Fibroblast of peridontal ligament (primary cell): ENCODE results near the gene ATP1A2.
"Not testable (repeated sequence)": the region's sequence is repeated elsewhere in the genome, so short reads cannot be mapped to it uniquely, and the experiment has no call there.

Experiments used
- DNase-seq: peaks from one replicate; pipeline ENCODE4 v3.0.0-alpha.2; 2010; ENCODE audit errors: extremely low read depth

ATP1A2 gene

DNA sequence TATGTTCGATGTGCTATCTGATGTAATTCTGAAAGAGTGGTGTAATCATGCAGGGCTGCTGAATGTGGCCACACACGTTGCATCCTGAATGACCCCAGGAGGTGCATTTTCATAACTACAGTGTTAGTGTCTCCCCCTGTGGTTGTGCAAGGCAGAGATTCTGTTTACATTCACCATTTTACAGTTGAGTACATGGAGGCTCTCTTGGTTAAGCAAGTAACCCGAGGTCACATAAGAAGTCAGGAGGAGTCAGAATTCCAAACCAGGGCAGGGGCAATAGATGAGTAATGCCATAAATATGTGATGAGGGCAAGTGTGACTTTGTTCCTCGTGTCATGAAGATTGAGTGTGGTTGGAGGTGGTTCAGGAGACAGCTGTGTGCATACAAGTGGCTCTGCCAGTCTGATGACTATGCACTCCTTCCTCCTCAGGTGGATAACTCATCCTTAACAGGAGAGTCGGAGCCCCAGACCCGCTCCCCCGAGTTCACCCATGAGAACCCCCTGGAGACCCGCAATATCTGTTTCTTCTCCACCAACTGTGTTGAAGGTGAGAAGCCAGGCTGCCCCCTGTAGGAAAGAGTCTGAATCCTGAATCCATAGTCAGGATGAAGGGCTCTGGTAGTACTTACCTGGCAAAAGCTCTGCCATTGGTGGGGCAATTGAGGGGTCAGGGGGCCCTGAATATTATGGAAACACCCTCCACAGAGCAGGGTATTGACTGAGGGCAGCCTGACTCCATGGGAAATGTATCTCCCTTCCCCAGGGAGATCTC lies 9.3 kb downstream of the ATP1A2 start:
- peak; percentile 79 for DNase-seq

DNA sequence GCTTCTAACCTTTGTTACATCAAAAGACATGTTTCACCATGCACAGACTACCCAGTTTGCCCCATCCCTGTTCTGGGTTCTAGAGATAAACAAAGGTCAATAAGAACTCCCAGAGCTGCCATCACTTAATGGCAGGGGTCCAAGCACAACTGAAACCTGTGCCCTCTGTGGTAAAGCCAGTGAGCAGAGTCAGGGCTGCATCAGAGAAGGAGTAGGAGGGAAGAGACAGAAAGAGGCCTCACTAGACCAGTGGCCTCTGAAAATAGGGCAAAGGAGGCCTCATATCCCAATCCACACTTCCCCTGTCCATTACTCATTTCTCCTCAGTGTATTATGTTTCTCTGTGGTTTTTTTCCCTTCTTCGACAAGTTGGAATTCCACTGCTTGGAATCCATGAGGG lies 10.2 kb downstream of the ATP1A2 start:
- peak; percentile 48 for DNase-seq

DNA sequence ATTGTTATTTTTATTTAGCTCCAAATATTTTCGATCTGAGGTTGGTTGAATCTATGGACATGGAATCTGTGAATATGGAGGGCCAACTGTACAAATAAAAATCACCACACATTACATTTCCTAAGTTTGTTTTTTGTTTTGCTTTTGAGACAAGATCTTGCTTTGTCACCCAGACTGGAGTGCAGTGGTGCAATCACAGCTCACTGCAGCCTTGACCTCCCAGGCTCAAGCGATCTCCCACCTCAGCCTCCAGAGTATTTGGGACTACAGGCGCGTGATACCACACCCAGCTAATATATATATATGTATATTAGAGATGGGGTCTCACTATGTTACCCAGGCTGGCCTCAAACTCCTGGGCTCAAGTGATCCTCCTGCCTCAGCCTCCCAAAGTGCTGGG lies 10.8 kb downstream of the ATP1A2 start:
- DNase-seq, result not testable (repeated sequence)

DNA sequence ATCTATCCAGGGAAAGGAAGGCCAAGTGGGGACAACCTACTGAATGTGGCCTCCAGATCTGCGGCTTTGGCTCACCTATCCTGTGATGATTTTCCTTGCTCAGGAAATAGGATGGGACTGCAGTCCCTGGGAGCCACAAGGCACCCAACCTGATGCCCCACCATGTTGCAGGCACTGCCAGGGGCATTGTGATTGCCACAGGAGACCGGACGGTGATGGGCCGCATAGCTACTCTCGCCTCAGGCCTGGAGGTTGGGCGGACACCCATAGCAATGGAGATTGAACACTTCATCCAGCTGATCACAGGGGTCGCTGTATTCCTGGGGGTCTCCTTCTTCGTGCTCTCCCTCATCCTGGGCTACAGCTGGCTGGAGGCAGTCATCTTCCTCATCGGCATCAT lies 11.8 kb downstream of the ATP1A2 start:
- no peak for DNase-seq

DNA sequence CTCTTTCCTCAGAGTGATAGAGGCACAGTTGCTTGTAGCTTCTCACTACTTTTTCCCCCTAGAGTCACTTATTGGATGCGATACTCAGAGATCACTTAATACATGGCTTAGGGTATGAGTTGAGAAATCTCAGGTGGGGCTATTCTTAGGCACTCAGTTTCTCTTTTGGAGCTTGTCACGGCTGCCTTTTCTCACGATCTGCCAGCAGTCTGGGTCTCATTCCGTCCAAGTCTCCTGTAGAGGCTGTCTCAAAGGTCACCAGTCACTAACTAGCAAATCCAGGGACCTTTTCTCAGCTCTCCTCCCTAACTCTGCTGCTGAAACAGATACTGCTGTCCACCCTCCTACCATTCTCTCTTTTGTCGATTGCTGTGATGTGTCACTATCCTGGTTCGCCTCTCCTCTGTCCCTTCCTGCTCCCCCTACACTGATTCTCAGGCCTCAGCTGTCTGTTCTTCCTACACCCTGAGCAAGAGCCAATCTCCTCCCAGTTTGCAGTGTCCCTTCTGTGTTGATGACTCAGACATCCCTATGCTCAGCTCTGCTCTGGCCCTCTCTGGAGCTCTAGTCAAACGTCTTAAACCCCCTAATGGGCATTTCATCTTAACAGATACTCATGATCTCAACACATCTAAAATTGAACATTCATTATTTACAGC lies 12.4 kb downstream of the ATP1A2 start:
- peak; percentile 39 for DNase-seq

DNA sequence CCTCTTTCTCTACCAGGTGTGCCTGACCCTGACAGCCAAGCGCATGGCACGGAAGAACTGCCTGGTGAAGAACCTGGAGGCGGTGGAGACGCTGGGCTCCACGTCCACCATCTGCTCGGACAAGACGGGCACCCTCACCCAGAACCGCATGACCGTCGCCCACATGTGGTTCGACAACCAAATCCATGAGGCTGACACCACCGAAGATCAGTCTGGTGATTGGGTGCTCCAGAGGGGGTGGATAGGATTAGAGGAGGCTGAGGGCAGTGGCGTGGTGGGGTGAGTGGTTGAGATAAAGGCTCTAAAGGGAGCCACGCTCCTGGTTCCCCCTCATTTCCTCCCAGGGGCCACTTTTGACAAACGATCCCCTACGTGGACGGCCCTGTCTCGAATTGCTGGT lies 13.1 kb downstream of the ATP1A2 start:
- no peak for DNase-seq

DNA sequence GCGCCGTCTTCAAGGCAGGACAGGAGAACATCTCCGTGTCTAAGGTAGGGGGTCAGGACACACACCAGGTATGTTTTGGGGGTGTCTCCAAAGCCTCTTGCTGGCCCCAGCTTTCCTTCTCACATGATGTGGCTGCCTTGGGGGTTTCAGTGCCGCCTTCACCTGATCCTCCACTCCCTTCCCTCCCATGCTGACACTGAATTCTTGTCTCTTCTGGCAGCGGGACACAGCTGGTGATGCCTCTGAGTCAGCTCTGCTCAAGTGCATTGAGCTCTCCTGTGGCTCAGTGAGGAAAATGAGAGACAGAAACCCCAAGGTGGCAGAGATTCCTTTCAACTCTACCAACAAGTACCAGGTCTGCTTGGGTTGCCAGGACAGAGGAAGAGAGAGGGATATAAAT lies 13.5 kb downstream of the ATP1A2 start:
- DNase-seq, result no peak

DNA sequence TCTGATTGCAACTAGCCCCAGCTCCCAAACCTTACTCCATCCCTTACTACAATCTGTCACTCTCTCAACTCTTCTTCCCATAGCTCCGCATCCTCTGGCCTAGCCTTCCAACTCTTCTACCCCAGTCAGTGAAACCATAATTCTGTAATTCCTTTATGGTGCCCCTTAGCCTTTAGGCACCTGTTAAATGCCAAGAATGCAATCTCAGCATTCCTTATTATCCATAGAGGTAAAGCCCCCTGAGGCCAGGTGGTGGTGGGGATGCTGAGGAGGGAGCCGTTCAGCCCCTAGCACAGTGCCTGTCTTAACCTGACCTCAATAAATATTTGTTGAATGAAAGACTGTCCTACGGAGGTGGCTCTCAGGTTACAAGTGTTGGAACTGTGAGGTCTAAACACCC lies 14.0 kb downstream of the ATP1A2 start:
- DNase-seq, result no peak

DNA sequence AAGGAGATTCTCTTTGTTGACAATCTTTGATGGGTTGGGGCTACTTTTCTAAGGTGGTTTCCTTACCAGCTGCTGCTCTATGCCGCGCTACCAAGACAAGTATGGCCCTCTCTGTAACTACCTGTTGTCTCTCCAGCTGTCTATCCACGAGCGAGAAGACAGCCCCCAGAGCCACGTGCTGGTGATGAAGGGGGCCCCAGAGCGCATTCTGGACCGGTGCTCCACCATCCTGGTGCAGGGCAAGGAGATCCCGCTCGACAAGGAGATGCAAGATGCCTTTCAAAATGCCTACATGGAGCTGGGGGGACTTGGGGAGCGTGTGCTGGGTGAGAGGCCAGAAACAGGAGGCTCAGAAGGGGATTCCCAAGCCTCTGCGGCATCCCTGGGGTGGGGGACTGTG lies 14.4 kb downstream of the ATP1A2 start:
- DNase-seq, result no peak

DNA sequence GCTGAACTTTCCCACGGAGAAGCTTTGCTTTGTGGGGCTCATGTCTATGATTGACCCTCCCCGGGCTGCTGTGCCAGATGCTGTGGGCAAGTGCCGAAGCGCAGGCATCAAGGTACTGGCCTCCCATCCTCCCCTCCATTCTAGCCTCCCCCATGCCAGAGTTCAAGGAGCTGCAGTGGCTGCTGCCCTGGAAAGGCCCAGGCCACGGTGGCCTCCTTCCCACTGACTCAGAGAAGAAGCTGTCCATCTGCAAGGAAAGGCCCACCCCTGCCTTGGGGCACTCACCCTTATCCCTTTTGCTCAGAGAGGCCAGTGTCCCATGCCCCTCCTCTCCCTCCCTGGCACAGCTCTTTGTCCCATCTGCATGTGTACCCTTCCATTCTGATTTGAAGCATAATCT lies 14.9 kb downstream of the ATP1A2 start:
- DNase-seq, result no peak

DNA sequence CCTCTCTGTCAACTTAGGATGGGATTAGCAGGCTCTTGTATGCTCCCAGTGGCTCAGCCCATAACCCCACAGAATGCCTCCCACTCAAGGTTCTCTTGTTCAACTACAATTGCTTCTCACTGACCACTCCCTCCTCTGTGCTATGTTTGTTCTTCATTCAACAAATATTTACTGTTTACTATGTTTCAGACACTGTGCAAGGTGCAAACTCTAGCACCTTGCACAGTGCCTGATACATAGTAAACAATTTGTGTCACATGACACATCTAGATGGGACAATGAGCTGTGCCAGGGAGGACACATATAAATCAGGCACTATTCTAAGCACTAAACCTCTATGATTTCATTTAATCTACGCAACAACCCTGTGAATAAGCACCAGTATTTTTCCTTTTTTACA lies 15.4 kb downstream of the ATP1A2 start:
- no peak for DNase-seq

DNA sequence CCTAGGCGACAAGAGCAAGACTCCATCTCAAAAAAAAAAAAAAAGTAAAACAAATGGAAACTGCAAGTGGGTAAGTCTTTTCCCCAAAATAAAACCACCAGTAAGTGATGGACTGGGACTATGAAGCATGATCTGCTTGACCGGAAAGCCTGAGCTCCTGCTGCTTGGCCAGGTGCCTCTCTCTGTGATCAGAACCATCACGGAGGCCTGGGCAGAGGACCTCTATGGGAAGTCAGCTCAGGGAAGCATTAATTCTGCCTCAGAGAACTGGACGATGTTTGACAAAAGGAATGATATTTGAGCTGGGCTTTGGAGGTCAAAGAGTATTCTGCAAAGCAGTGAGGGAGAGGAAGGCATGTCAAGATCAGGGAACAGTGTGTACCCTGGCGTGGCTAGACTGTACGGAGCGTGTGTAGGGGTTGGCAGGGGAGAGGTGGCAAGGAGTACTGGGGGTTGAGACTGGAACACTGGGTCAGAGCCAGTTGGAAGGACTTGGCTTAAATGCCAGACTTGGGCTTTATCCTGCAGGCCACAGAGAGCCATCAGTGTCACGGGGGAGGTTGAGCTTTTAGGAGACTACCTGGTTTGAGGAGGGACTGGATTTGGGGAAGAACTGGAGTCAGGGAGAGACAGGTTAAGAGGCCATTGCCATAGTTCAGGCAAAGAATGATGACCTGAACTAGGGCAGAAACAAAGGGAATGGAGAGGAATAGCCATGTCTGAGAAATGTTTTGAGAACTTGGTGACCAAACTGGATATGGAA lies 16.4 kb downstream of the ATP1A2 start:
- no peak for DNase-seq

DNA sequence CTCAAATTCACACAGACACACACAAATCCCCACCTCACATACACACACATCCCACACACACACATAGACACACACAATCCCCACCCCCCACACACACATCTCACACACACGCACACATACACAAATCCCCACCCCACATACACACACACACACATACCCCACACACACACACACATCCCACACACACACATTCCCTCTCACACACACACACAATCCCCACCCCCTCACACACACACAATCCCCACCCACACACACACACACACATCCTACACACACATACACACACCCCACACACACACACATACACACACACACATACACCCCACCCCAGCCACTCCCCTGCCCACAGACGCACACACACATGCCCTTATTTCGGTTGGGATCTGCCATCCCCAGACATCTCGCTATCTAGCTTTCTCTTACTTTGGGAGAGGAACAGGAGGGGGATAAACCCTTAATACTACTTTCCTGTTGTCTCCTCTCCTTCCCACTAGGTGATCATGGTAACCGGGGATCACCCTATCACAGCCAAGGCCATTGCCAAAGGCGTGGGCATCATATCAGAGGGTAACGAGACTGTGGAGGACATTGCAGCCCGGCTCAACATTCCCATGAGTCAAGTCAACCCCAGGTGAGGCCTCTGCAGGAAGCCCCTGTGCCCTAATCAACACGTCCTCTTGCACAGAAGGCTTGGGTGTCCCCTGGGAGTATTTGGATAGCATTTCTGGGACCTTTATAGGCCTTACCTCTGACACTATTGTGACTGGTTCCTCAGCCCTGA lies 18.6 kb downstream of the ATP1A2 start:
- no peak for DNase-seq

DNA sequence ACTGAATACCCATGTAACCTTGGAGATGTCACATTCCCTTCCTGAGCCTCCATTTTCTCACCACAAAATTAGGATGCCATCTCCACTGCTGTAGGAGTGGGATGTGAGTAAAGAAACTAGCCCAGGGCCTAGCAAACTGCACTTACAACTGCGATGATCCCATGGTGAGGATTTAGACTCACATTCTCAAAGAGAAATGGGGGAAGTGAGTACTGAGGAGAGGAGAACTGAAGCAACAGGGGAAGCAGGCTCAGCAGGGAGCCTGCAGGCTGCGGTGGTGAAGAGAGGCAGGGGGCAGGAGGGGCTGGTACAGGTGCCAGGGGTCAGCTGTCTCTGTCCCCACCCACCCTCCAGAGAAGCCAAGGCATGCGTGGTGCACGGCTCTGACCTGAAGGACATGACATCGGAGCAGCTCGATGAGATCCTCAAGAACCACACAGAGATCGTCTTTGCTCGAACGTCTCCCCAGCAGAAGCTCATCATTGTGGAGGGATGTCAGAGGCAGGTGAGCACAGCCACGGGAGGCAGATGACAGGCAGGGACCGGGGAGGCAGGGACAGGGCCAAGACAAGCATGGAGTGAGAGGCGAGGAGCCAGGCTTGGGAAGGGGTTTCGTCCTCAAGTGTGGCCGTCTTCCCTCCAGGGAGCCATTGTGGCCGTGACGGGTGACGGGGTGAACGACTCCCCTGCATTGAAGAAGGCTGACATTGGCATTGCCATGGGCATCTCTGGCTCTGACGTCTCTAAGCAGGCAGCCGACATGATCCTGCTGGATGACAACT lies 19.4 kb downstream of the ATP1A2 start:
- no peak for DNase-seq

DNA sequence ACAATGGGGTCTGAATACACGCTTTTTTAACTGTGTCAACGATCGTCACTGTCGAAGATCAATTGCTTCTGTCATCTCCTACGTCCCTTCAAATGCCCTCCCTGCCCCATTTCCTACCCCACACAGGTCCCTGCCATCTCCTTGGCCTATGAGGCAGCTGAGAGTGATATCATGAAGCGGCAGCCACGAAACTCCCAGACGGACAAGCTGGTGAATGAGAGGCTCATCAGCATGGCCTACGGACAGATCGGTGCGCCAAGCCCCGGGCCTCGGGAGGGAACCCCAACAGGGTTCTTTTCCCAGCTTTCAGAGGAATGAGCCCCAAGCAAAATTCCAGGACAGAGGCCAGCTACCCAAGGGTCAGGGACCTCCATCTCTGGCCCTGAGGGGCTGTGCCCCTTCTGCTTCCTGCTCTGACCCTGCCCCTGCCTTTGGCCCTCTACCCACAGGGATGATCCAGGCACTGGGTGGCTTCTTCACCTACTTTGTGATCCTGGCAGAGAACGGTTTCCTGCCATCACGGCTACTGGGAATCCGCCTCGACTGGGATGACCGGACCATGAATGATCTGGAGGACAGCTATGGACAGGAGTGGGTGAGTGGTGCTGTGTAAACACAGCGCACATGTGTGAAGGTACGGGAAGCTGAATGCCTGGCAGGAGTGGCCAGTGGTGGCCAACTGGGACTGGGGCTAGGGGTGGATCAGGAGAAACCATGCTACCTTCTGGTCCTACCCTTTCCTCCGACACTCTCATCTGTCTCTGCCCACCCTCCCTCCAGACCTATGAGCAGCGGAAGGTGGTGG lies 20.8 kb downstream of the ATP1A2 start:
- no peak for DNase-seq

DNA sequence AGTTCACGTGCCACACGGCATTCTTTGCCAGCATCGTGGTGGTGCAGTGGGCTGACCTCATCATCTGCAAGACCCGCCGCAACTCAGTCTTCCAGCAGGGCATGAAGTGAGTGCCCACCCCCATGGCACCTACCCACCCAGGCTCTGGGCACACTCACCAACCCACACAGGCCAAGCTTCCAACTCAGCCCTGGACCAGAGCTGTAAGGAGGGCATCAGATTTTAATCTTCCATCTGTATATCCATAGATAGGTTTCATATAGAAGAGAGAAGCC lies 21.3 kb downstream of the ATP1A2 start:
- DNase-seq, result no peak

DNA sequence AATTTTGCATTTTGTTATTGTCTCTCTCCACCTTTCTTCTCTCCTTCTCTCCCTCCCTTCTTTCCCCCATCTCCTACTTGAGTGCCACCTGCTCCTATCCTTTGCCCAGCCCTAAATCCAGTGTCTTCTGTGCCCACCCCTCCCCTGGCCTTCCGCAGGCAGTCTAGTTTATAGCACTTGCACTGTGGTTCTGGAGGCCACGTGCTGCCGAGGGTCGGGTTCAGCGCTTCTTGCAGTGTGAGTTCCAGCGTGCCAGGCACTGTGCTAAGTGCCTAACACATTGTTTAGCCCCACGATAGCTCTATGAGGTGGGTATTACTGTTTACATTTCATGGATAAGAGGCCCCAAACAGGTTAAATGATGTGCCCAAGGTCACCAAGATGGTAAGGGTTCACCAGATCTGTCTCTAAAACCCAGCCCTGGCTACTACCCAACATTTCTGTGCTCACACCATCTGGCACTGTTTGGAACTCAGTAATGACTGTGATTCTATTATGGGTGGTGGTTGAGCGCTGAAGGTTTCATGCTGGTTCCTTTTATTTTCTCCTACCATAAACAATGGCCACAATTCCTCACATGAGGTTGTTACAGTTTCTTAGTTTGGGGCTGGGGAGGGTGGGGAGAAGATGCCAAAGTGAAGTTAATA lies 21.8 kb downstream of the ATP1A2 start:
- no peak for DNase-seq

DNA sequence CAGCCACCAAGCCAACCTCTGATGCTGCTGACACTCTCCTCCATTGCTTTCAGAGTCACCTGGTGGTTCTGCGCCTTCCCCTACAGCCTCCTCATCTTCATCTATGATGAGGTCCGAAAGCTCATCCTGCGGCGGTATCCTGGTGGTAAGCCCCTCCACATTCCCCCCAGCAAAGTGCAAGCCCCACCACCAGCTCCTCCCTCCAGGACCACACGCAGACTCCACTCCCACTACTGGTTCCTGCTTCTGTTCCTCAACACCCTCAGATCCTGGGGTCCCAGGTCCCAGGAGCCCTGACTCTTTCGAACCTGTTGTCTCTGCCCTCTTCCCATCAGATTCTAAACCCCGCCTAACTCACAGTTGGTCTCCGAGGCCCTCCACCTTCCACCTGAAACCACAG lies 24.3 kb downstream of the ATP1A2 start:
- DNase-seq, result no peak

DNA sequence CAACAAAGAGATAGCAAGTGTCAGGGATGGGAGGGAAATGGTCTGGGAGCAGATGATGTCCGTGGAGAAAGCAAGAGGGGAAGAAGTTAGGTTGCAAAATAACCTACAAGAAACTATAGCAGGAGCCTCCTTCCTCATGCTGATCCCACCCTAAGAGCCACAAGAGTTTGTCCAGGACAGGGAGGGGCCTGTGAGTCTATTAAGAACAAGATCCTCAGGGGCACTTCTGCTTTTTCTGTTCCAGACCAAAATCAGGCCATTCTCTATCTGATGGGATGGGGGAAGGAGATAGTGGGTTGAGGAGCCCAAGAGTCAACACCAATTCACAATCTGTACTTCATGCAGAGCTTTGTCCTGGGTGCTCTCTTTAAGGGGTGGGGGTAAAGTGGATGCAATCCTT lies 28.1 kb downstream of the ATP1A2 start:
- DNase-seq, result no peak

DNA sequence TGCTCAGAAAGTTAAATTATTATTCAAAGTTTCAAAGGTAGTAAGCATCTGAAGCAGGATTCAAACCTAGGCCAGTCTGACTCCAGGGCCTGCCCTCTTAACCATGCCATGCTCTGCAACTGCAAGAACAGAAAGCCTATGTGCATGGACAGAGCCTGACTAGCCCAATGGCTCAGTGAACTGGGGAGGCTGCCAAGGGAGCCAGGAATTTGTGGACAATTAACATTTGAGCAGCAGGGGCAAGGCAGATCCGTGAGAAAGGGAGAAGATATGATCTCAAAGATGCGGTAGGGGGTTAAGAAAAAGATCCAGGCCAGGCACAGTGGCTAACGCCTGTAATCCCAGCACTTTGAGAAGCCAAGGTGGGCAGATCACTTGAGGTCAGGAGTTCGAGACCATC lies 29.4 kb downstream of the ATP1A2 start:
- peak; percentile 66 for DNase-seq
